CD4-positive, alpha-beta T cell (primary cell): ENCODE results near the gene HLA-DOA. TPM values are rescaled to one million over a fixed set of nuclear protein-coding genes. Genes with fewer than 3 reads are reported as not detected.

Experiments used
- ATAC-seq: fragments of 200-7000 bp; cut with Tn5 transposase; one replicate; pipeline ENCODE4 v1.10.0; 2022; ENCODE audit warnings: mild to moderate bottlenecking; ENCODE audit not compliant: poor library complexity
- CTCF ChIA-PET: fragments of 350-600 bp; sonication (Branson Sonifier 250); formaldehyde crosslinking; loops from one replicate; lab custom pipeline; 2021; ENCODE audit warnings: antibody characterized with exemption, inconsistent platforms; lab: Charles Lee
- POLR2A ChIA-PET: fragments of 350-600 bp; sonication (Branson Sonifier 250); formaldehyde crosslinking; loops from one replicate; lab custom pipeline; 2021; ENCODE audit warnings: antibody characterized with exemption, inconsistent platforms; lab: Charles Lee
- DNase-seq, 14 experiments: peaks; one replicate each; pipeline ENCODE4 v3.0.0-alpha.2; 2013 to 2020; ENCODE audit warnings: mixed read lengths in 2 of 14
- H3K27ac ChIP-seq, 2 donors: one replicate each; pipeline versions ENCODE4 v1.5.1 to v1.7.0; 2013; ENCODE audit warnings: low read length in 2 of 2, low read depth in 1 of 2, mild to moderate bottlenecking in 1 of 2
- H3K27me3 ChIP-seq, 2 experiments: 1 replicate in 1 of 2; 2 replicates in 1 of 2; pipeline versions ENCODE4 v1.6.1 to v1.7.0; 2013; ENCODE audit warnings: low read length in 2 of 2, control low read depth in 1 of 2, mild to moderate bottlenecking in 1 of 2, moderate library complexity in 1 of 2; ENCODE audit not compliant: insufficient read depth in 2 of 2, control insufficient read depth in 1 of 2
- H3K36me3 ChIP-seq: one replicate; pipeline ENCODE4 v1.6.1; 2013; ENCODE audit warnings: low read length, control low read depth; ENCODE audit not compliant: insufficient read depth
- H3K4me1 ChIP-seq: one replicate; pipeline ENCODE4 v1.6.1; 2013; ENCODE audit warnings: low read length, control low read depth; ENCODE audit not compliant: insufficient read depth
- H3K4me3 ChIP-seq: one replicate; pipeline ENCODE4 v1.5.1; 2013; ENCODE audit warnings: mild to moderate bottlenecking, low read length, moderate library complexity
- H3K9me3 ChIP-seq, 2 experiments: 1 replicate in 1 of 2; 2 replicates in 1 of 2; pipeline versions ENCODE4 v1.6.1 to v1.7.0; 2013; ENCODE audit warnings: low read length in 2 of 2, mild to moderate bottlenecking in 2 of 2, control low read depth in 1 of 2, moderate library complexity in 1 of 2; ENCODE audit not compliant: control insufficient read depth in 1 of 2, insufficient read depth in 1 of 2
- H3K27ac Mint-ChIP-seq: one replicate; pipeline ENCODE4 v1.8.0; 2020; ENCODE audit warnings: mixed read lengths
- H3K27me3 Mint-ChIP-seq: one replicate; pipeline ENCODE4 v1.8.0; 2021; ENCODE audit warnings: mixed read lengths
- H3K36me3 Mint-ChIP-seq: one replicate; pipeline ENCODE4 v1.8.0; 2021; ENCODE audit warnings: low read depth, mixed read lengths
- H3K4me1 Mint-ChIP-seq: one replicate; pipeline ENCODE4 v1.8.0; 2021; ENCODE audit warnings: low read depth, mixed read lengths
- H3K4me3 Mint-ChIP-seq: one replicate; pipeline ENCODE4 v1.8.0; 2020; ENCODE audit warnings: mild to moderate bottlenecking, mixed read lengths
- H3K9me3 Mint-ChIP-seq: one replicate; pipeline ENCODE4 v1.8.0; 2020; ENCODE audit warnings: mixed read lengths
- intact Hi-C, 2 experiments: fragments of 100-400 bp; cut with DNase I in 1 of 2; cut with micrococcal nuclease in 1 of 2; formaldehyde crosslinking; loops; one replicate each; pipeline versions ENCODE4 v1.15.1 to v1.9.0; 2023 to 2025; cut with DNase I, micrococcal nuclease
- total RNA-seq, 174 experiments: library from RNA in 2 of 174; stranded (reverse) in 2 of 174; gene quantifications; one replicate each; pipeline ENCODE4 v1.2.3 and lab custom pipeline; 2021 to 2026
- TF ChIP-seq, protein P1 (sequence below): fragments of 200-600 bp; IDR thresholded peaks from one replicate; pipeline ENCODE4 v1.8.0; 2022; ENCODE audit warnings: antibody characterized with exemption, mild to moderate bottlenecking

Gene HLA-DOA
- total RNA-seq, 2 experiments from 2014 or later = 5.9 to 6.1 TPM

DNA sequence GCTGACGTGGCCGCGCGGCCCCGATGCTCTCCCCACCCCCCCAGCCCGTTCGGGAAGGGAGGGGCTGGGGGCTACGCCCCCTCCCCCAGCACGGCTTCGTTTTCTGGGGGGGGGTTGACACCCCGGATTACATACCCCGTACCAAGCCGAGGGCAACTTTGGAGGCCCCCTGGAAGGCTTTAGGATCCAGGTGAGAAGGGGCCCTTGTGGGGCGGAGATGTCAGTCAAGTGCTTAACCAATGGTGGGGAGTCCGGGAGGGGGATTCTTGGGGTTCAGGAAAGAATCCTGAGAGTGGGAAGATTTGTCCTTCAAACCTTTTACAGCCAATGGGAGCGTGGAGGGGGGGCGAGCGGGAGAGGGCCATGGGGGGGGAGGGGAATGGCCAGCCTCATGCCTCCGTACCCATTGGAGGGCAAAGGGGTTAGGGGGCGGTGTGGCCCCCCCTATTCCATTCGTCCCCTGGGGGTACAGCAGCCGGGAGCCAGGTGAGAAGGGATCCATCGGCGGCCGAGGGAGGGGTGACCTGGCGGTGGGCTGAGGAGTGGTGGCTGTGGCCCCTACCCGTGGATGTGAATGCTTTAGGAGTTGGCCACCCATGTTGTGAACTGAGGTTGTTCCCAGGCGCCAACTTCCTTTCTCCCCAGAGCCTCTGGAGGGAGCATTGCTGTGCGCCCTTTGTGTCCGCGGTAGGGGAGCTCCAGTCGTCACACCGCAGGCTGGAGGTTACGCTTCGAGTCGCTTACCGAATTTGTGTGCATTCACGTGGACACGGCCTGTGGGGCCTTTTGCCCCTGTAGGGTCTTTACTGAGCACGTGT lies 40.3 kb downstream of the HLA-DOA start:
- peaks cover 60% of the 10 kb centered on the region for H3K36me3 Mint-ChIP-seq

GRCh38 chr6:32968093-32968866 lies 41.1 kb downstream of the HLA-DOA start, which contains the start of gene BRD2:
BRD2 (plus strand) TSS chr6:32968594; CDS start chr6:32972899, 4,305 bp downstream.
- CTCF ChIA-PET = interaction anchor here (0.8 to 13.1 kb wide), 13 partner anchors 12 to 320 kb away, joined by 3 to 177 read pairs (median 4); partner anchors contain the start of genes HLA-DMA, TAP1, TAP2 and WDR46
- intact Hi-C loops = loop anchor here in 1 of 2 experiments (5.0 kb wide), 1 partner anchor 771 kb away; no protein-coding TSS in a partner anchor
- peaks cover 46% of the 10 kb centered on the region for H3K4me1 Mint-ChIP-seq
- ATAC-seq (peak; percentile 44), DNase-seq (peak; percentile 91 to 99 (median 96))
- Histone ChIP-seq H3K27ac (peak within 1 kb of the TSS; percentile 91 to 98), H3K9me3 (no peaks in the 10 kb centered on the region), H3K27me3 (no peaks in the 10 kb centered on the region), H3K36me3 (peaks cover 11% of the 10 kb centered on the region), H3K4me1 (peaks cover 40% of the 10 kb centered on the region), H3K4me3 (peak within 1 kb of the TSS; percentile 97)
- no peaks in the 10 kb centered on the region for H3K9me3 Mint-ChIP-seq
- H3K4me3 Mint-ChIP-seq = peak within 1 kb of the TSS; percentile 90
- no peaks in the 10 kb centered on the region for H3K27me3 Mint-ChIP-seq
- POLR2A ChIA-PET = interaction anchor here (0.6 to 12.1 kb wide), 17 partner anchors 9 to 450 kb away, joined by 3 to 444 read pairs (median 7); partner anchors contain the start of genes CUTA, HLA-DMA, HLA-DMB and PSMB8
- peaks cover 52% of the 10 kb centered on the region for H3K36me3 Mint-ChIP-seq
- H3K27ac Mint-ChIP-seq = peak within 1 kb of the TSS; percentile 100
- TF ChIP-seq, protein P1, sequence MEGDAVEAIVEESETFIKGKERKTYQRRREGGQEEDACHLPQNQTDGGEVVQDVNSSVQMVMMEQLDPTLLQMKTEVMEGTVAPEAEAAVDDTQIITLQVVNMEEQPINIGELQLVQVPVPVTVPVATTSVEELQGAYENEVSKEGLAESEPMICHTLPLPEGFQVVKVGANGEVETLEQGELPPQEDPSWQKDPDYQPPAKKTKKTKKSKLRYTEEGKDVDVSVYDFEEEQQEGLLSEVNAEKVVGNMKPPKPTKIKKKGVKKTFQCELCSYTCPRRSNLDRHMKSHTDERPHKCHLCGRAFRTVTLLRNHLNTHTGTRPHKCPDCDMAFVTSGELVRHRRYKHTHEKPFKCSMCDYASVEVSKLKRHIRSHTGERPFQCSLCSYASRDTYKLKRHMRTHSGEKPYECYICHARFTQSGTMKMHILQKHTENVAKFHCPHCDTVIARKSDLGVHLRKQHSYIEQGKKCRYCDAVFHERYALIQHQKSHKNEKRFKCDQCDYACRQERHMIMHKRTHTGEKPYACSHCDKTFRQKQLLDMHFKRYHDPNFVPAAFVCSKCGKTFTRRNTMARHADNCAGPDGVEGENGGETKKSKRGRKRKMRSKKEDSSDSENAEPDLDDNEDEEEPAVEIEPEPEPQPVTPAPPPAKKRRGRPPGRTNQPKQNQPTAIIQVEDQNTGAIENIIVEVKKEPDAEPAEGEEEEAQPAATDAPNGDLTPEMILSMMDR = no peak

More for the DNA sequence above, 40.3 kb downstream of the HLA-DOA start:
- ATAC-seq (peak; percentile 11), DNase-seq (peak; percentile 17 to 83 (median 42))
- CTCF ChIA-PET = interaction anchor here (0.9 to 13.1 kb wide), 5 partner anchors 13 to 130 kb away, joined by 4 to 177 read pairs (median 32); partner anchors contain the start of genes HLA-DMA and TAP2
- Mint-ChIP-seq H3K27ac (peak overlapping the region; percentile 100), H3K4me1 (peaks cover 46% of the 10 kb centered on the region), H3K27me3 (no peaks in the 10 kb centered on the region), H3K4me3 (peak overlapping the region; percentile 90), H3K9me3 (no peaks in the 10 kb centered on the region)
- H3K27ac ChIP-seq = peak overlapping the region; percentile 91 to 98
- intact Hi-C loops = loop anchor here in 1 of 2 experiments (5.0 kb wide), 1 partner anchor 772 kb away; no protein-coding TSS in a partner anchor
- H3K27me3 ChIP-seq = no peaks in the 10 kb centered on the region
- TF ChIP-seq, protein P1 = no peak
- no peaks in the 10 kb centered on the region for H3K9me3 ChIP-seq
- H3K4me1 ChIP-seq = peaks cover 40% of the 10 kb centered on the region
- H3K4me3 ChIP-seq = peak overlapping the region; percentile 97
- H3K36me3 ChIP-seq = peaks cover 19% of the 10 kb centered on the region
- POLR2A ChIA-PET = interaction anchor here (0.7 to 12.1 kb wide), 14 partner anchors 9 to 449 kb away, joined by 3 to 444 read pairs (median 13); partner anchors contain the start of genes CUTA, HLA-DMA, HLA-DMB and PSMB8
